ENCODE results near the gene MFSD11. TPM values are rescaled to one million over a fixed set of nuclear protein-coding genes. Genes with fewer than 3 reads are reported as not detected.
A peak's percentile ranks its signal among the peaks of the same experiment; 100 is the strongest.

MFSD11 gene
- total RNA-seq, 1 donor from 2014 or later = 31.1 TPM

GRCh38 chr17:76715496-76715830 is 22.5 kb upstream of the MFSD11 start:
- peaks cover 35% of the 10 kb centered on the region for H3K4me1 Mint-ChIP-seq (ENCODE audit: low read depth)
- H3K36me3 Mint-ChIP-seq (ENCODE audit: low read depth) = peaks cover 35% of the 10 kb centered on the region
- TF ChIP-seq CTCF (IDR thresholded peaks at IDR 0.05) = no peak
- H3K27ac Mint-ChIP-seq (ENCODE audit: unreplicated experiment) = peak overlapping the region; percentile 90
- H3K4me3 Mint-ChIP-seq (ENCODE audit: unreplicated experiment) = no peak overlapping the region
- DNase-seq (ENCODE audit: low spot score) = no peak
- H3K27me3 Mint-ChIP-seq (ENCODE audit: low read depth) = no peaks in the 10 kb centered on the region
- no peaks in the 10 kb centered on the region for H3K9me3 Mint-ChIP-seq (ENCODE audit: low read depth)

GRCh38 chr17:76716146-76716838 is 21.6 kb upstream of the MFSD11 start:
- Mint-ChIP-seq H3K4me1 (ENCODE audit: low read depth) (peaks cover 33% of the 10 kb centered on the region), H3K9me3 (ENCODE audit: low read depth) (no peaks in the 10 kb centered on the region), H3K36me3 (ENCODE audit: low read depth) (peaks cover 42% of the 10 kb centered on the region), H3K4me3 (ENCODE audit: unreplicated experiment) (peak overlapping the region; percentile 1), H3K27ac (ENCODE audit: unreplicated experiment) (peak overlapping the region; percentile 90), H3K27me3 (ENCODE audit: low read depth) (no peaks in the 10 kb centered on the region)
- TF ChIP-seq CTCF (IDR thresholded peaks at IDR 0.05) = no peak
- no peak for DNase-seq (ENCODE audit: low spot score)

- peaks cover 47% of the 10 kb centered on the region for H3K36me3 Mint-ChIP-seq (ENCODE audit: low read depth)
- peaks cover 34% of the 10 kb centered on the region for H3K4me1 Mint-ChIP-seq (ENCODE audit: low read depth)
- H3K4me3 Mint-ChIP-seq (ENCODE audit: unreplicated experiment) = peak overlapping the region; percentile 1
- no peaks in the 10 kb centered on the region for H3K27me3 Mint-ChIP-seq (ENCODE audit: low read depth)
- H3K9me3 Mint-ChIP-seq (ENCODE audit: low read depth) = no peaks in the 10 kb centered on the region
- no peak for DNase-seq (ENCODE audit: low spot score)
- H3K27ac Mint-ChIP-seq (ENCODE audit: unreplicated experiment) = peak overlapping the region; percentile 90
- no peak for TF ChIP-seq CTCF (IDR thresholded peaks at IDR 0.05)
These were observed 21.1 kb upstream of the MFSD11 start for GRCh38 chr17:76716839-76717215.

GRCh38 chr17:76718516-76718915 is 19.4 kb upstream of the MFSD11 start:
- H3K4me3 Mint-ChIP-seq (ENCODE audit: unreplicated experiment) = no peak overlapping the region
- TF ChIP-seq CTCF (IDR thresholded peaks at IDR 0.05) = no peak
- DNase-seq (ENCODE audit: low spot score) = no peak
- no peak overlapping the region for H3K27ac Mint-ChIP-seq (ENCODE audit: unreplicated experiment)
- H3K4me1 Mint-ChIP-seq (ENCODE audit: low read depth) = peaks cover 39% of the 10 kb centered on the region
- H3K9me3 Mint-ChIP-seq (ENCODE audit: low read depth) = no peaks in the 10 kb centered on the region
- no peaks in the 10 kb centered on the region for H3K27me3 Mint-ChIP-seq (ENCODE audit: low read depth)
- H3K36me3 Mint-ChIP-seq (ENCODE audit: low read depth) = peaks cover 52% of the 10 kb centered on the region

GRCh38 chr17:76720211-76720610 is 17.7 kb upstream of the MFSD11 start:
- Mint-ChIP-seq H3K27ac (ENCODE audit: unreplicated experiment) (no peak overlapping the region), H3K36me3 (ENCODE audit: low read depth) (peaks cover 48% of the 10 kb centered on the region), H3K9me3 (ENCODE audit: low read depth) (no peaks in the 10 kb centered on the region), H3K4me3 (ENCODE audit: unreplicated experiment) (no peak overlapping the region), H3K4me1 (ENCODE audit: low read depth) (peaks cover 43% of the 10 kb centered on the region), H3K27me3 (ENCODE audit: low read depth) (no peaks in the 10 kb centered on the region)
- DNase-seq (ENCODE audit: low spot score) = no peak
- TF ChIP-seq CTCF (IDR thresholded peaks at IDR 0.05) = no peak
